ENCODE results near the gene ZFYVE26. TPM values are rescaled to one million over a fixed set of nuclear protein-coding genes. Genes with fewer than 3 reads are reported as not detected.
A peak's percentile ranks its signal among the peaks of the same experiment; 100 is the strongest.

ZFYVE26 gene
- total RNA-seq, 1 experiment from 2014 or later = 21.1 TPM

DNA sequence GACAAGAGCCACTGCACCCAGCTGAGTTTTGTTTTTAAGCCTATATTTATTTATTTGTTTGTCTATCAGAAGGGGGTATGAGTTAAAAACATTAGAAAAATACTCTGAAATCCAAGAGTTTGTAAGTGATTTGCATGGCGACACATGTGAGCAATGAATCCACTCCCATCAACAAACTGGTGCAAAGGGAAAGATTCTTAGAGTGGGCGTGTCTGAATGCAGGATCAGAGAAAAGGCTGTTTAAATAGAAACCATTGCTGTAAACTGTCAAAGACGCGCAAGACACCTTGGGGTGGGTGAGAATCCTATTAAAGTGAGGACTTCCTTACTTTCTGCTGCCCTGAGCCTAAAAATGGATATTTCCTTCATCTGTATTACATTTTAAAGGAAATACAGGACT, 51.9 kb downstream of the ZFYVE26 start:
- Histone ChIP-seq H3F3A (ENCODE audit: low read length, unreplicated experiment) (peaks cover 4% of the 10 kb centered on the region), H3K79me2 (ENCODE audit: low read length) (no peaks in the 10 kb centered on the region), H3K9me3 (ENCODE audit: low read length) (no peaks in the 10 kb centered on the region), H3K27me3 (ENCODE audit: low read length) (no peaks in the 10 kb centered on the region), H3K4me2 (ENCODE audit: low read length) (peak overlapping the region; percentile 75), H3K36me3 (ENCODE audit: low read depth, low read length) (peaks cover 49% of the 10 kb centered on the region), H3K4me1 (ENCODE audit: insufficient read depth, low read length) (peaks cover 39% of the 10 kb centered on the region), H3K4me3 (ENCODE audit: low read length) (peak overlapping the region; percentile 22; the same call in 1 of the 2 replicates), H3K9ac (ENCODE audit: low read length) (peak overlapping the region; percentile 54), H3K27ac (ENCODE audit: low read length) (peak overlapping the region; percentile 92), H2AFZ (ENCODE audit: low read length) (no peak overlapping the region), H3K9me2 (replicated peaks; ENCODE audit: low read length) (no peaks in the 10 kb centered on the region), H4K20me1 (ENCODE audit: low read length) (no peaks in the 10 kb centered on the region)
- TF ChIP-seq EZH2phosphoT487 (IDR thresholded peaks at IDR 0.05; ENCODE audit: borderline replicate concordance, low read length) (no peak), EZH2 (IDR thresholded peaks at IDR 0.05; ENCODE audit: low read length, unreplicated experiment) (no peak)
- TF ChIP-seq, protein P1, sequence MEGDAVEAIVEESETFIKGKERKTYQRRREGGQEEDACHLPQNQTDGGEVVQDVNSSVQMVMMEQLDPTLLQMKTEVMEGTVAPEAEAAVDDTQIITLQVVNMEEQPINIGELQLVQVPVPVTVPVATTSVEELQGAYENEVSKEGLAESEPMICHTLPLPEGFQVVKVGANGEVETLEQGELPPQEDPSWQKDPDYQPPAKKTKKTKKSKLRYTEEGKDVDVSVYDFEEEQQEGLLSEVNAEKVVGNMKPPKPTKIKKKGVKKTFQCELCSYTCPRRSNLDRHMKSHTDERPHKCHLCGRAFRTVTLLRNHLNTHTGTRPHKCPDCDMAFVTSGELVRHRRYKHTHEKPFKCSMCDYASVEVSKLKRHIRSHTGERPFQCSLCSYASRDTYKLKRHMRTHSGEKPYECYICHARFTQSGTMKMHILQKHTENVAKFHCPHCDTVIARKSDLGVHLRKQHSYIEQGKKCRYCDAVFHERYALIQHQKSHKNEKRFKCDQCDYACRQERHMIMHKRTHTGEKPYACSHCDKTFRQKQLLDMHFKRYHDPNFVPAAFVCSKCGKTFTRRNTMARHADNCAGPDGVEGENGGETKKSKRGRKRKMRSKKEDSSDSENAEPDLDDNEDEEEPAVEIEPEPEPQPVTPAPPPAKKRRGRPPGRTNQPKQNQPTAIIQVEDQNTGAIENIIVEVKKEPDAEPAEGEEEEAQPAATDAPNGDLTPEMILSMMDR (conservative IDR thresholded peaks at IDR 0.05; ENCODE audit: low read depth, low read length) = no peak
- ChIA-PET POLR2A (ENCODE audit: unreplicated experiment) (no interaction called here), CTCF (no interaction called here)
- BruUV-seq (replicated peaks) = no TSS peak
- ATAC-seq (peak; percentile 24), DNase-seq (peak; percentile 65)
- intact Hi-C loops (cut with micrococcal nuclease) = no loop called here

DNA sequence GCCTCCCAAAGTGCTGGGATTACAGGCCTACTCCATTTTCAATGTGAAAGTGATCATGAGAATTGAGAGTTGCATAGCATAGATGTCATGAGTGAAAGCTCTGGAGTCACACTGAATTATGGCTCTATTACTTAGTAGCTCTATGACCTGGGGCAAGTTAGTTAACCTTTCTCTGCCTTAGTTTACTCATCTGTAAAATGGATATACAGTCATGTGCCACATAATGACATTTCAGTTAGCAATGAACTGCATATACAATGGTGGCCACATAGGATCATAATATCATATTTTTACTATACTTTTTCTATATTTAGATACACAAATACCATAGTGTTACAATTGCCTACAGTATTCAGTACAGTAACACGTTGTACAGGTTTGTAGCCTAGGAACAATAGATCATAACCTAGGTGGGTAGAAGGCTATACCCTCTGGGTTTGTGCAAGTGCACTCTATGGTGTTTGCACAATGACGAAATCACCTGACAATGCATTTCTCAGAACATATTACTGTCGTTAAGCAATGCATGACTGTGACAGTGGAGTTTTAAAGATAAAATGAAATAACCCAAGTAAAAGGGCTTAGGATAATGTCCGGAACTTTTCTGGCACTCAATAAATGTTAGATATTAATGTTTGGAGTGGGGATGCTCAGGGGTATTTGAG, 53.1 kb downstream of the ZFYVE26 start:
- Histone ChIP-seq H3K27me3 (ENCODE audit: low read length) (no peaks in the 10 kb centered on the region), H3K4me2 (ENCODE audit: low read length) (peak overlapping the region; percentile 75), H3K27ac (ENCODE audit: low read length) (peak overlapping the region; percentile 92), H2AFZ (ENCODE audit: low read length) (no peak overlapping the region), H3K9me2 (replicated peaks; ENCODE audit: low read length) (no peaks in the 10 kb centered on the region), H3K4me1 (ENCODE audit: insufficient read depth, low read length) (peaks cover 39% of the 10 kb centered on the region), H3K4me3 (ENCODE audit: low read length) (peak overlapping the region; percentile 18; the same call in 1 of the 2 replicates), H3F3A (ENCODE audit: low read length, unreplicated experiment) (peaks cover 4% of the 10 kb centered on the region), H3K79me2 (ENCODE audit: low read length) (no peaks in the 10 kb centered on the region), H3K9me3 (ENCODE audit: low read length) (no peaks in the 10 kb centered on the region), H4K20me1 (ENCODE audit: low read length) (no peaks in the 10 kb centered on the region), H3K36me3 (ENCODE audit: low read depth, low read length) (peaks cover 37% of the 10 kb centered on the region), H3K9ac (ENCODE audit: low read length) (peak overlapping the region; percentile 39)
- TF ChIP-seq, protein P1 (conservative IDR thresholded peaks at IDR 0.05; ENCODE audit: low read depth, low read length) = no peak
- TF ChIP-seq EZH2 (IDR thresholded peaks at IDR 0.05; ENCODE audit: low read length, unreplicated experiment) (no peak), EZH2phosphoT487 (IDR thresholded peaks at IDR 0.05; ENCODE audit: borderline replicate concordance, low read length) (no peak)
- peak; percentile 94 for DNase-seq
- peak; percentile 76 for ATAC-seq
- POLR2A ChIA-PET (ENCODE audit: unreplicated experiment) = no interaction called here
- intact Hi-C loops (cut with micrococcal nuclease) = no loop called here
- BruUV-seq (replicated peaks) = no TSS peak
- CTCF ChIA-PET = no interaction called here

- no TSS peak for BruUV-seq (replicated peaks)
- POLR2A ChIA-PET (ENCODE audit: unreplicated experiment) = no interaction called here
- no peaks in the 10 kb centered on the region for H3K79me2 ChIP-seq (ENCODE audit: low read length)
Measured at GRCh38 chr14:67762051-67762450, 54.3 kb downstream of the ZFYVE26 start.

More at GRCh38 chr14:67762051-67762450, 54.3 kb downstream of the ZFYVE26 start:
- ATAC-seq = no peak
- H3K9ac ChIP-seq (ENCODE audit: low read length) = no peak overlapping the region
- TF ChIP-seq EZH2 (IDR thresholded peaks at IDR 0.05; ENCODE audit: low read length, unreplicated experiment) = no peak
- TF ChIP-seq, protein P1 (conservative IDR thresholded peaks at IDR 0.05; ENCODE audit: low read depth, low read length) = no peak
- no peak for TF ChIP-seq EZH2phosphoT487 (IDR thresholded peaks at IDR 0.05; ENCODE audit: borderline replicate concordance, low read length)
- CTCF ChIA-PET = no interaction called here
- intact Hi-C loops (cut with micrococcal nuclease) = no loop called here
- no peaks in the 10 kb centered on the region for H3K9me2 ChIP-seq (replicated peaks; ENCODE audit: low read length)
- H3K4me2 ChIP-seq (ENCODE audit: low read length) = no peak overlapping the region
- no peak overlapping the region for H3K4me3 ChIP-seq (ENCODE audit: low read length)
- H4K20me1 ChIP-seq (ENCODE audit: low read length) = no peaks in the 10 kb centered on the region
- H3K27me3 ChIP-seq (ENCODE audit: low read length) = no peaks in the 10 kb centered on the region
- H3F3A ChIP-seq (ENCODE audit: low read length, unreplicated experiment) = peaks cover 4% of the 10 kb centered on the region
- H3K4me1 ChIP-seq (ENCODE audit: insufficient read depth, low read length) = peaks cover 39% of the 10 kb centered on the region
- H2AFZ ChIP-seq (ENCODE audit: low read length) = no peak overlapping the region
- no peak for DNase-seq
- no peaks in the 10 kb centered on the region for H3K9me3 ChIP-seq (ENCODE audit: low read length)
- H3K36me3 ChIP-seq (ENCODE audit: low read depth, low read length) = peaks cover 26% of the 10 kb centered on the region
- no peak overlapping the region for H3K27ac ChIP-seq (ENCODE audit: low read length)
